ENCODE results near the gene LYPD6B. TPM values are rescaled to one million over a fixed set of nuclear protein-coding genes. Genes with fewer than 3 reads are reported as not detected.

LYPD6B gene
- total RNA-seq, 1 donor from 2014 or later = 1.2 TPM

GRCh38 chr2:149148194-149149006 lies 109.9 kb downstream of the LYPD6B start:
- Mint-ChIP-seq H3K4me1 (ENCODE audit: low read depth) (peaks cover 2% of the 10 kb centered on the region), H3K27ac (ENCODE audit: unreplicated experiment) (no peak overlapping the region), H3K4me3 (ENCODE audit: unreplicated experiment) (no peak overlapping the region), H3K27me3 (ENCODE audit: low read depth) (no peaks in the 10 kb centered on the region), H3K36me3 (ENCODE audit: low read depth) (no peaks in the 10 kb centered on the region), H3K9me3 (ENCODE audit: low read depth) (no peaks in the 10 kb centered on the region)
- DNase-seq (ENCODE audit: low spot score) = no peak
- no peak for TF ChIP-seq CTCF (IDR thresholded peaks at IDR 0.05)

- Mint-ChIP-seq H3K27ac (ENCODE audit: unreplicated experiment) (no peak overlapping the region), H3K27me3 (ENCODE audit: low read depth) (no peaks in the 10 kb centered on the region), H3K4me1 (ENCODE audit: low read depth) (no peaks in the 10 kb centered on the region), H3K9me3 (ENCODE audit: low read depth) (no peaks in the 10 kb centered on the region), H3K36me3 (ENCODE audit: low read depth) (no peaks in the 10 kb centered on the region), H3K4me3 (ENCODE audit: unreplicated experiment) (no peak overlapping the region)
- TF ChIP-seq CTCF (IDR thresholded peaks at IDR 0.05) = no peak
- DNase-seq (ENCODE audit: low spot score) = no peak
Measured at GRCh38 chr2:149149007-149149297, 110.5 kb downstream of the LYPD6B start.

GRCh38 chr2:149152469-149152953 lies 114.0 kb downstream of the LYPD6B start:
- H3K27me3 Mint-ChIP-seq (ENCODE audit: low read depth) = no peaks in the 10 kb centered on the region
- no peak overlapping the region for H3K4me3 Mint-ChIP-seq (ENCODE audit: unreplicated experiment)
- H3K9me3 Mint-ChIP-seq (ENCODE audit: low read depth) = no peaks in the 10 kb centered on the region
- DNase-seq (ENCODE audit: low spot score) = no peak
- no peaks in the 10 kb centered on the region for H3K36me3 Mint-ChIP-seq (ENCODE audit: low read depth)
- no peak overlapping the region for H3K27ac Mint-ChIP-seq (ENCODE audit: unreplicated experiment)
- no peak for TF ChIP-seq CTCF (IDR thresholded peaks at IDR 0.05)
- no peaks in the 10 kb centered on the region for H3K4me1 Mint-ChIP-seq (ENCODE audit: low read depth)

GRCh38 chr2:149155196-149155969 lies 116.9 kb downstream of the LYPD6B start:
- Mint-ChIP-seq H3K9me3 (ENCODE audit: low read depth) (no peaks in the 10 kb centered on the region), H3K27me3 (ENCODE audit: low read depth) (no peaks in the 10 kb centered on the region), H3K36me3 (ENCODE audit: low read depth) (no peaks in the 10 kb centered on the region), H3K4me3 (ENCODE audit: unreplicated experiment) (no peak overlapping the region), H3K27ac (ENCODE audit: unreplicated experiment) (no peak overlapping the region), H3K4me1 (ENCODE audit: low read depth) (no peaks in the 10 kb centered on the region)
- TF ChIP-seq CTCF (IDR thresholded peaks at IDR 0.05) = no peak
- no peak for DNase-seq (ENCODE audit: low spot score)

GRCh38 chr2:149155988-149156387 lies 117.5 kb downstream of the LYPD6B start:
- Mint-ChIP-seq H3K4me1 (ENCODE audit: low read depth) (no peaks in the 10 kb centered on the region), H3K4me3 (ENCODE audit: unreplicated experiment) (no peak overlapping the region), H3K27me3 (ENCODE audit: low read depth) (no peaks in the 10 kb centered on the region), H3K27ac (ENCODE audit: unreplicated experiment) (no peak overlapping the region), H3K9me3 (ENCODE audit: low read depth) (no peaks in the 10 kb centered on the region), H3K36me3 (ENCODE audit: low read depth) (no peaks in the 10 kb centered on the region)
- no peak for TF ChIP-seq CTCF (IDR thresholded peaks at IDR 0.05)
- DNase-seq (ENCODE audit: low spot score) = no peak
